H1 (cell line): ENCODE data around the gene UBN2. TPM values are rescaled to one million over a fixed set of nuclear protein-coding genes. Genes with fewer than 3 reads are reported as not detected.

Experiments
- CTCF ChIA-PET: fragments of 300-600 bp; sonication (Branson Sonifier 250); formaldehyde crosslinking; loops from one replicate; lab custom pipeline; 2021; ENCODE audit not compliant: partially characterized antibody; lab: Charles Lee
- POLR2A ChIA-PET: fragments of 300-600 bp; sonication (Branson Sonifier 250); formaldehyde crosslinking; loops from one replicate; lab custom pipeline; 2021; ENCODE audit warnings: inconsistent platforms; ENCODE audit not compliant: partially characterized antibody; lab: Charles Lee
- DNase-seq, 2 experiments: peaks; one replicate each; pipeline versions ENCODE4 v3.0.0 to v3.0.0-alpha.2; 2010 to 2022; ENCODE audit warnings: low spot score in 2 of 2, low read depth in 1 of 2, mixed read lengths in 1 of 2
- FAIRE-seq: peaks from 2 replicates; lab custom pipeline; 2011; peaks lifted over from hg19 to GRCh38; lab: Jason Lieb, UNC
- H2AFZ ChIP-seq: 2 replicates; pipeline ENCODE4 v1.8.1; 2012; ENCODE audit warnings: low read length, inconsistent platforms
- H2AK5ac ChIP-seq: 2 replicates; pipeline ENCODE4 v1.6.1; 2013; ENCODE audit warnings: low read depth, low read length
- H2BK120ac ChIP-seq: replicated peaks from 2 replicates; pipeline ENCODE3; 2013; ENCODE audit warnings: low read depth, low read length, inconsistent platforms
- H2BK12ac ChIP-seq: 2 replicates; pipeline ENCODE4 v1.6.1; 2013; ENCODE audit warnings: low read depth, low read length
- H2BK15ac ChIP-seq: 2 replicates; pipeline ENCODE4 v1.6.1; 2013; ENCODE audit warnings: low read length
- H2BK20ac ChIP-seq: 2 replicates; pipeline ENCODE4 v1.6.1; 2013; ENCODE audit warnings: low read length
- H2BK5ac ChIP-seq: 2 replicates; pipeline ENCODE4 v1.6.1; 2013; ENCODE audit warnings: low read depth, low read length
- H3K14ac ChIP-seq: 2 replicates; pipeline ENCODE4 v1.6.1; 2013; ENCODE audit warnings: inconsistent platforms; ENCODE audit not compliant: insufficient read length
- H3K18ac ChIP-seq: 2 replicates; pipeline ENCODE4 v1.6.1; 2013; ENCODE audit warnings: low read length; ENCODE audit errors: extremely low read depth
- H3K23ac ChIP-seq: 2 replicates; pipeline ENCODE4 v1.6.1; 2013; ENCODE audit warnings: inconsistent platforms; ENCODE audit not compliant: insufficient read length
- H3K23me2 ChIP-seq: 2 replicates; pipeline ENCODE4 v1.6.1; 2013; ENCODE audit warnings: low read depth, low read length
- H3K27ac ChIP-seq: 2 replicates; pipeline ENCODE4 v1.6.1; 2011; ENCODE audit warnings: low read depth, low read length, inconsistent platforms
- H3K27me3 ChIP-seq, 4 experiments: replicated peaks in 1 of 4; 1 replicate in 1 of 4; 2 replicates in 3 of 4; pipeline versions ENCODE4 v1.6.1 to v1.8.1; 2011 to 2013; ENCODE audit warnings: low read length in 3 of 4, mild to moderate bottlenecking in 3 of 4, inconsistent platforms in 2 of 4, mixed read lengths in 2 of 4, moderate library complexity in 1 of 4; ENCODE audit not compliant: control insufficient read depth in 3 of 4, insufficient read depth in 3 of 4; ENCODE audit errors: extremely low read depth in 1 of 4
- H3K36me3 ChIP-seq, 4 experiments: 2 replicates each; pipeline versions ENCODE4 v1.6.1 to v1.8.1; 2011 to 2013; ENCODE audit warnings: mild to moderate bottlenecking in 4 of 4, low read length in 3 of 4, moderate library complexity in 2 of 4, control low read depth in 1 of 4, inconsistent platforms in 1 of 4; ENCODE audit not compliant: insufficient read depth in 4 of 4, control insufficient read depth in 2 of 4
- H3K4ac ChIP-seq: replicated peaks from 2 replicates; pipeline ENCODE3; 2013; ENCODE audit warnings: low read length, low read depth, mixed read lengths, inconsistent platforms; ENCODE audit not compliant: insufficient read length
- H3K4me1 ChIP-seq, 4 experiments: replicated peaks in 1 of 4; 1 replicate in 1 of 4; 2 replicates in 3 of 4; pipeline versions ENCODE4 v1.6.1 to v1.8.1; 2011 to 2013; ENCODE audit warnings: low read length in 3 of 4, inconsistent platforms in 2 of 4, mixed read lengths in 1 of 4; ENCODE audit not compliant: insufficient read depth in 4 of 4, control insufficient read depth in 3 of 4
- H3K4me2 ChIP-seq, 2 experiments: 2 replicates each; pipeline versions ENCODE4 v1.6.1 to v1.8.1; 2011 to 2013; ENCODE audit warnings: low read depth in 2 of 2, low read length in 2 of 2, control low read depth in 1 of 2, inconsistent platforms in 1 of 2, mild to moderate bottlenecking in 1 of 2; ENCODE audit not compliant: insufficient read depth in 1 of 2
- H3K4me3 ChIP-seq, 4 experiments: fragments of 200-600, 300-600 bp in 1 of 4; sonication (generic), shearing (Covaris generic), sonication (Bioruptor Twin) in 1 of 4; 2 replicates each; pipeline versions ENCODE4 v1.5.1 to v1.8.1; 2011 to 2016; ENCODE audit warnings: low read length in 4 of 4, low read depth in 3 of 4, control low read depth in 2 of 4, inconsistent platforms in 2 of 4, mild to moderate bottlenecking in 2 of 4, mixed read lengths in 1 of 4, moderate library complexity in 1 of 4; ENCODE audit not compliant: insufficient read depth in 2 of 4; ENCODE audit errors: extremely low read depth in 1 of 4
- H3K56ac ChIP-seq: replicated peaks from 2 replicates; pipeline ENCODE3; 2013; ENCODE audit warnings: low read depth, mild to moderate bottlenecking, mixed read lengths, low read length, inconsistent platforms; ENCODE audit not compliant: insufficient read length
- H3K79me1 ChIP-seq: 2 replicates; pipeline ENCODE4 v1.6.1; 2013; ENCODE audit warnings: low read depth, low read length, control low read depth
- H3K79me2 ChIP-seq, 2 experiments: 2 replicates each; pipeline versions ENCODE4 v1.6.1 to v1.8.1; 2012 to 2013; ENCODE audit warnings: low read length in 2 of 2, mild to moderate bottlenecking in 2 of 2, inconsistent platforms in 1 of 2; ENCODE audit not compliant: insufficient read depth in 2 of 2, control insufficient read depth in 1 of 2
- H3K9ac ChIP-seq, 4 experiments: replicated peaks in 1 of 4; 1 replicate in 1 of 4; 2 replicates in 3 of 4; pipeline versions ENCODE4 v1.6.1 to v1.8.1; 2011 to 2013; ENCODE audit warnings: low read depth in 3 of 4, low read length in 3 of 4, control low read depth in 2 of 4, mild to moderate bottlenecking in 2 of 4, moderate library complexity in 2 of 4, inconsistent platforms in 1 of 4; ENCODE audit errors: extremely low read depth in 1 of 4
- H3K9me3 ChIP-seq, 2 experiments: 2 replicates each; pipeline versions ENCODE4 v1.6.1 to v1.8.1; 2012 to 2013; ENCODE audit warnings: mild to moderate bottlenecking in 2 of 2, moderate library complexity in 2 of 2, control low read depth in 1 of 2, inconsistent platforms in 1 of 2, low read depth in 1 of 2, low read length in 1 of 2, mixed read lengths in 1 of 2; ENCODE audit not compliant: insufficient read depth in 2 of 2
- H4K20me1 ChIP-seq, 2 experiments: replicated peaks in 1 of 2; 2 replicates each; pipeline versions ENCODE3 to v1.8.1; 2011 to 2013; ENCODE audit warnings: inconsistent platforms in 2 of 2, low read length in 2 of 2, mild to moderate bottlenecking in 1 of 2; ENCODE audit not compliant: insufficient read depth in 2 of 2, control insufficient read depth in 1 of 2
- H4K5ac ChIP-seq: 2 replicates; pipeline ENCODE4 v1.6.1; 2013; ENCODE audit warnings: low read length, low read depth, mixed read lengths, inconsistent platforms; ENCODE audit not compliant: insufficient read length
- H4K8ac ChIP-seq: 2 replicates; pipeline ENCODE4 v1.8.0; 2013; ENCODE audit warnings: mild to moderate bottlenecking, moderate library complexity, low read length, inconsistent platforms; ENCODE audit not compliant: insufficient read depth; ENCODE audit errors: extremely low read depth
- H4K91ac ChIP-seq: replicated peaks from 2 replicates; pipeline ENCODE3; 2013; ENCODE audit warnings: low read length, mixed read lengths, inconsistent platforms; ENCODE audit not compliant: insufficient read length
- ASH2L ChIP-seq: fragments of 200-600, 300-600 bp; sonication (generic); IDR thresholded peaks from one replicate; pipeline ENCODE4 v1.7.1; 2017; ENCODE audit warnings: low read length
- EGR1 ChIP-seq: IDR thresholded peaks from 2 replicates; pipeline ENCODE4 v1.6.1; 2011; ENCODE audit warnings: low read depth, low read length, borderline replicate concordance
- PHF8 ChIP-seq: fragments of 200-600 bp; sonication (generic); conservative IDR thresholded peaks from 2 replicates; pipeline ENCODE4 v1.7.1; 2012; ENCODE audit warnings: low read depth, mild to moderate bottlenecking, inconsistent platforms, low read length, moderate library complexity
- SIN3A ChIP-seq, 2 experiments: IDR thresholded peaks in 1 of 2; conservative IDR thresholded peaks in 1 of 2; 2 replicates each; pipeline ENCODE4 v1.6.1; 2011 to 2012; ENCODE audit warnings: low read length in 2 of 2, improper control_type of control experiment in 1 of 2, low read depth in 1 of 2, mild to moderate bottlenecking in 1 of 2
- SUZ12 ChIP-seq: fragments of 200-600 bp; sonication (generic); IDR thresholded peaks from 2 replicates; pipeline ENCODE4 v1.6.1; 2012; ENCODE audit warnings: mild to moderate bottlenecking, inconsistent platforms, low read length, moderate library complexity, mixed read lengths
- TCF12 ChIP-seq: IDR thresholded peaks from 2 replicates; pipeline ENCODE4 v1.6.1; 2011; ENCODE audit warnings: low read depth, mild to moderate bottlenecking, low read length
- YY1 ChIP-seq: IDR thresholded peaks from 2 replicates; pipeline ENCODE4 v1.6.1; 2011; ENCODE audit warnings: low read depth, mild to moderate bottlenecking, low read length
- WGBS, 2 experiments: shearing (Covaris generic) in 1 of 2; methylation state at CpG; one replicate each; pipeline versions ENCODE4 v1.1.6 to v1.1.7; 2013 to 2015; ENCODE audit warnings: low lambda C conversion rate in 2 of 2, mixed read lengths in 2 of 2, inconsistent platforms in 1 of 2, low coverage in 1 of 2, missing lambda C conversion rate in 1 of 2; ENCODE audit not compliant: insufficient replicate concordance in 2 of 2, insufficient coverage in 1 of 2, insufficient read length in 1 of 2; ENCODE audit errors: extremely low coverage in 1 of 2, missing lambda C conversion rate in 1 of 2; 5-methylcytosine and 5-hydroxymethylcytosine counted together
- polyA plus RNA-seq, 7 experiments: library from polyadenylated mRNA; depleted of rRNA in 3 of 7; stranded (reverse) in 5 of 7; unstranded in 2 of 7; fragments of >200 nt in 5 of 7; fragments of 200-250 nt in 2 of 7; gene quantifications; 1 replicate in 5 of 7; 2 replicates in 1 of 7; 4 replicates in 1 of 7; pipeline versions ENCODE4 v1.2.1 to v1.2.3, GENCODE V29; 2011 to 2013; ENCODE audit warnings: missing spikeins in 2 of 7, mixed read lengths in 2 of 7
- total RNA-seq: library from RNA; stranded (reverse); fragmentation: NEBNext Ultra II Directional; extraction: Animal tissue kit (Norgen Biotek cat#: 25700); gene quantifications from 2 replicates; pipeline ENCODE4 v1.2.1, GENCODE V29; 2021

Gene UBN2
- total and polyA plus RNA-seq, 2 of the 8 experiments (the other 6 are each of a cell fraction or from before 2014, with no cell fraction given) = 4.1 to 39.6 TPM

DNA sequence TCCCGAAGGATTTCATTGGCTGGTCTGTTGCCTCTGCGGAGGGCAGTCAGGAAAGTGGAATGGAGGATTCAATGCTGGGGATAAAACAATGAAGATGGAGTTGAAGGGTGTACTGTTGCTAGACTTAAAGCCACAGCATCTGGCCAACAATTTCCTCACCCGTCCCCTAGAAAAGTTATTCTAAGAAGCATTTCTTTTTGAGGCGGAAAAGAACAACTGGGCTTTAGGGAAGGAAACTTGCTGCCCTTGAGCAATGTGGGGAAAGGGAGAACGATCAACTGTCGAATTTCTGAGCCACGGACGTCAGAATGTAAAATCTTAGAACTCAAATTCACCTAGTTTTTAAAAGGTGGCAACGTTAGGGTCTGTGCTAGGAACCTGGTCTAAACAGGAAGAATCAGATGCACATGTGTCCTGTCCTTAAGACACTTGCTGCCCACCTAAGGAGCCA lies 110.8 kb downstream of the UBN2 start:
- Histone ChIP-seq H3K4me3 (peak overlapping the region; percentile 79 to 98 (median 92)), H2AK5ac (no peak overlapping the region), H3K36me3 (peaks cover 0 to 7% (median 4%) of the 10 kb centered on the region in 4 experiments; a peak in 2 of 8 replicates), H3K9ac (peak overlapping the region; percentile 65 to 100 (median 93)), H3K4ac (no peak overlapping the region), H3K79me1 (0 out of 2 replicates have a peak, but pooled peaks cover 2% of the 10 kb centered on the region), H3K14ac (no peak overlapping the region), H3K23me2 (peaks cover 2% of the 10 kb centered on the region; the same call in 1 of the 2 replicates), H4K91ac (peak overlapping the region; percentile 45), H2BK5ac (peak overlapping the region; percentile 100; the same call in 1 of the 2 replicates), H3K27ac (peak overlapping the region; percentile 99), H3K4me2 (peak overlapping the region; percentile 80 to 82), H2BK12ac (peak overlapping the region; percentile 13; the same call in 1 of the 2 replicates), H3K79me2 (peaks cover 0 to 21% of the 10 kb centered on the region in 2 experiments; a peak in 2 of 4 replicates), H4K8ac (no peak overlapping the region), H2AFZ (peak overlapping the region; percentile 11; the same call in 1 of the 2 replicates), H3K9me3 (peaks cover 0 to 5% of the 10 kb centered on the region in 2 experiments; a peak in 2 of 4 replicates), H4K20me1 (no peaks in the 10 kb centered on the region), H2BK15ac (no peak overlapping the region), H3K23ac (no peak overlapping the region), H3K4me1 (peaks cover 0 to 5% (median 4%) of the 10 kb centered on the region in 4 experiments; a peak in 5 of 7 replicates), H3K18ac (no peak overlapping the region), H2BK20ac (no peak overlapping the region), H3K27me3 (peaks cover 0 to 1% (median 0%) of the 10 kb centered on the region in 4 experiments; a peak in 1 of 7 replicates), H4K5ac (no peak overlapping the region), H2BK120ac (no peak overlapping the region), H3K56ac (no peak overlapping the region)
- ChIA-PET POLR2A (interaction anchor here (1.4 to 2.9 kb wide), 2 partner anchors 13 to 17 kb away, joined by 5 to 14 read pairs; partner anchors contain the start of gene LUC7L2), CTCF (no interaction called here)
- FAIRE-seq (no peak), DNase-seq (no peak)
- WGBS, 2 experiments = 8% methylated on average over 9 of the region's 9 CpGs; no CpG with 5 or more reads in 1 of the 2 experiments
- TF ChIP-seq TCF12 = no peak
- TF ChIP-seq SIN3A (conservative IDR thresholded peaks at IDR 0.05 in 1 of 2, IDR thresholded peaks at IDR 0.05 in 1 of 2; ENCODE audit: low read depth in 1 of 2, low read length in 2 of 2) = no peak
- TF ChIP-seq EGR1 = no peak
- no peak for TF ChIP-seq PHF8
- no peak for TF ChIP-seq SUZ12
- no peak for TF ChIP-seq ASH2L
- peak; percentile 76 for TF ChIP-seq YY1
